HG03095 (cell line): ENCODE data around the gene ST6GALNAC6.
"Not testable (repeated sequence)": the region's sequence is repeated elsewhere in the genome, so short reads cannot be mapped to it uniquely, and the experiment has no call there.

ENCODE experiments used
- ATAC-seq: cut with Tn5 transposase; IDR thresholded peaks from one replicate; pipeline ENCODE4 v1.9.1; 2021; ENCODE audit warnings: moderate library complexity; ENCODE audit not compliant: unreplicated experiment

The ST6GALNAC6 gene

DNA sequence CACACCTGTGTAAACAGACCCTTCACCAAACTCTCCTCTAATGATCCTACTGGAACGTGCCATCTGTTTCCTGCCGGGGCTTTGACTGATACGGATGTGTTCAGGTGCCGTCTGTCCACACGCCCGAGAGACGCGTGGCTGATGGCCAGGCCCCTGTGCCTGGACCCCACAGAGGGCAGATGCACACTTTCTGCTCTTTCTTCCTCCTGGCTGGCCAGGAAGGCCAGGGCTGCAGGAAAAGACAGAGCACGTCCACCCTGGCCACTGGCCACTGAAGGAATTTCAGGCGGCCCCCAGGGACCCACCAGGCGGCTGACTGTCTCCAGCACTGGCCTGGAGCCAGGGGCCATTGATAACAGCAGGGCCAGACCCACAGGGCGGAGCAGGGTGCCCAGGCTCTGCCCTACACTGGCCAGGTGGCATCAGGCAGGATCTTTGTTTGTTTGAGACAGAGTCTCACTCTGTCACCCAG is 41.3 kb downstream of the ST6GALNAC6 start:
- ATAC-seq, result no peak

DNA sequence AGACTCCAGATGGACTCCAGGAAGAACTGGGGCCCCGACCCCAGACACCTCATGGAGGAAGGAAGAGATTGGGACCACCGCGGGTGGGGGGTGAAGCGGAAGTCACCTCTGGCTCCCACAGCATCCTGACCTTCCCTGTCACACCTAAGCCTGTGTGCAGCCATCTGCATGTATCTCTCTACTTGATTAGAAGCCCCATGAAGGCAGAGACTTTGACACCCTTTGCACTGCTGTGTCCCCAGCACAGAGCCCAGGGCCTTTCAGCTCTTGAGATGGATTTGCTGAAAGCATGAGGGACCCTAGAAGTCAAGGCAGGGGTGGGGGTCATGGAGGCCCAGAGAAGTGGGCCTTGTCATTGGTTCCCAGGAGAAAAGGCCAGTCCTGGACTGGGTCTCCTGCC is 42.1 kb downstream of the ST6GALNAC6 start:
- no peak for ATAC-seq

- no peak for ATAC-seq
Measured at GRCh38 chr9:127856729-127857116, 42.7 kb downstream of the ST6GALNAC6 start.

DNA sequence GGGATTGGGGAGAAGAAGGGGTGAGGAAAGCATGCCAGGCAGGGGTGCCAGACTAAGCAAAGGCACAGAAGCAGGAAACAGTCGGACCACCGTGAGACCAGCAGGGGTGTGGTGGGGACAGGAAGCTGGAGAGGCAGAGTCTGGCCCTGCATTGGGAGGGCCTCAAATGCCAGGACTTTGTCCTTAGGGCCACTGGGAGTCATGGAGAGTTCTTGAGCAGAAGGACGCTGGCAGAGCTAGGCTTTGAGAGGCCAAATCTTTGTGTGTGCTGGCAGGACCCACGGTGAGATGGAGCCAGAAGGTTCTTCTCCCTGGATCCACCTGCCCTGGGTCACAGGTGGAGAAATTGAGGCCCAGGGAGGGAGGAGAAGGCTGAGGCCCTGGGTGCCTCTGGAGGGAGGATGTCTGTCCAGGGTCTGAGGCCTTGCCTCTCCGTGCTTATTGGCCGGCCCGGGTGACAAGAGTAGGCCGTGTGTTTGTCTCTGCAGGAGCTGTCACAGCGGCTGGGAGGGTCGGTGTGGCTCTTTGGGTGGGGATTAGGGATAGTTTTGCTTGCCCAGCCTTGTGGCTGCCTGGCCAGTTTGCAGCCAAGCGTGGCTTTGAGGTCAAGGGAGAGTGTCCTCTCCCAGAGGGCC is 43.2 kb downstream of the ST6GALNAC6 start:
- no peak for ATAC-seq

DNA sequence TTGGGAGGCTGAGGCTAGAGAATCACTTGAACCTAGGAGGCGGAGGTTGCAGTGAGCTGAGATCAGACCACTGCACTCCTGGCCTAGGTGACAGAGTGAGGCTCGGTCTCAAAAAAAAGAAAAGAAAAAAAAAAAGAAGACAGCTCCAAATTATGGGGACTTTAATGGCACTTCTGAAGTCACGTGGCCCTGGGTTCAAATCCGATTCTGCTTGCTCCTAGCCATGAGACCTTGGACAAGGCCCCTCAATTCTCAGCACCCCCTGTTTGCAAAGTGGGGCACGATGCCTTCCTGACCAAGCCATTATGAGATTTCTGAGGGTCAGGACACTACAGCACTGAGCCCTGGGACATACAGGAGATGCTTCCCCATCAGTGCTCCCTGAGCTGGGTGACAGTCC is 43.9 kb downstream of the ST6GALNAC6 start:
- ATAC-seq, result no peak

DNA sequence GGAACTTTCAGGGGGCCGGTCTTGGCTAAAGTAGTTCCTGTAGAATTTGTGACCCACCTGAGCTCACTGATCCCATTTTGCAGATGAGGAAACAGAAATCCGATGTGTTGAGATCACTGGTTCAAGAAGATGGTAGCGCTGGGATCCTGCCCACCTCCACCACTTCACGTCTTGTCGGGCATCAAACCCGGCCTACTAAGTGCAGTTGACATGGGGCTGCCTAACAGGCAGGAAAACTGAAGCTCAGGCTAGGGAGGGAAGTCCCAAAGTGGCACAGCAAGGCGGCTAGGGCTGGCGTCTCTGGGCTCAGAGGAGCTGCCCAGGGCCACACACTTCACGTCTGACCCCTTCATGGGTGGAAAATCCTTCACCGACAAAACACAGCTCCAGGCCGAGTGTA is 44.4 kb downstream of the ST6GALNAC6 start:
- no peak for ATAC-seq

GRCh38 chr9:127854184-127854806 is 45.1 kb downstream of the ST6GALNAC6 start, which contains the start of gene ENG:
Gene ENG, minus strand, starts transcription at chr9:127854658. Its CDS starts 303 bp downstream, at chr9:127854355.
- ATAC-seq, result no peak

GRCh38 chr9:127853312-127854183 is 45.9 kb downstream of the ST6GALNAC6 start:
- no peak for ATAC-seq

GRCh38 chr9:127852829-127853228 is 46.6 kb downstream of the ST6GALNAC6 start:
- ATAC-seq, result no peak

- no peak for ATAC-seq
Measured at GRCh38 chr9:127850286-127850830, 49.0 kb downstream of the ST6GALNAC6 start.

DNA sequence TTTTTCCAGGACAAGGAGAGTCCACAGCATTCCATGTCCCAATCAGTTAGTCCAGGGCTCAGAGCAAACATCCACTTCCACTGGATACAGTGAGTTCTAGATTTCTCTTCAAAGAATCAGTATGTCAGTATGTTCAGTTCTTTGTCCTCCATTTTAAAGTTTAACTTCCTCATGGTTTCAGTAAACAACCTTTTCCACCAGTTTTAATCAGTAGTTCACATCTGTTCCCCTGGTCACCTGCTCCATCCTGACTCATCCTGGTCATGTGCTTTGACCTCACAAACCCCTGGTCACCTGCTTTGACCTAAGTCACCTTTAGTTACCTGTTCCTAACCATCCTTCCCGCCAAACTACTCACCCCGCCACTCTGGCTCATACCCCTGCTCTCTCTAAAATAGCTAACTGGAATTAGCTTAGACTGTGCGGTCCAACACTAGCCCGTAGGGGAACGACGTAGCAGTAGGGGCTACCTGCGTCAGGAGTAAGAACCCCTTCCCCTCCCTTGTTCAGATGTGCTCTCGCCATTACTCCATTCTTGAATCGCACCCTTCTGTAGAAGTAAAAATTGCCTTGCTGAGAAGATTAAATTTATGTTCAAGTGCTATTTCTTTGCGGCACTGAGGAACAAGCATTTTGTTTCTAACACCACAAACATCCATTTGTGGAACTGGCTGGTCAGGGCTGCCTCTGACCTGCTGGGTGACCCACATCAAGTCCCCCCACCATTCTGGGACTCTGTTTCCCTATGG is 50.5 kb downstream of the ST6GALNAC6 start:
- no peak for ATAC-seq

DNA sequence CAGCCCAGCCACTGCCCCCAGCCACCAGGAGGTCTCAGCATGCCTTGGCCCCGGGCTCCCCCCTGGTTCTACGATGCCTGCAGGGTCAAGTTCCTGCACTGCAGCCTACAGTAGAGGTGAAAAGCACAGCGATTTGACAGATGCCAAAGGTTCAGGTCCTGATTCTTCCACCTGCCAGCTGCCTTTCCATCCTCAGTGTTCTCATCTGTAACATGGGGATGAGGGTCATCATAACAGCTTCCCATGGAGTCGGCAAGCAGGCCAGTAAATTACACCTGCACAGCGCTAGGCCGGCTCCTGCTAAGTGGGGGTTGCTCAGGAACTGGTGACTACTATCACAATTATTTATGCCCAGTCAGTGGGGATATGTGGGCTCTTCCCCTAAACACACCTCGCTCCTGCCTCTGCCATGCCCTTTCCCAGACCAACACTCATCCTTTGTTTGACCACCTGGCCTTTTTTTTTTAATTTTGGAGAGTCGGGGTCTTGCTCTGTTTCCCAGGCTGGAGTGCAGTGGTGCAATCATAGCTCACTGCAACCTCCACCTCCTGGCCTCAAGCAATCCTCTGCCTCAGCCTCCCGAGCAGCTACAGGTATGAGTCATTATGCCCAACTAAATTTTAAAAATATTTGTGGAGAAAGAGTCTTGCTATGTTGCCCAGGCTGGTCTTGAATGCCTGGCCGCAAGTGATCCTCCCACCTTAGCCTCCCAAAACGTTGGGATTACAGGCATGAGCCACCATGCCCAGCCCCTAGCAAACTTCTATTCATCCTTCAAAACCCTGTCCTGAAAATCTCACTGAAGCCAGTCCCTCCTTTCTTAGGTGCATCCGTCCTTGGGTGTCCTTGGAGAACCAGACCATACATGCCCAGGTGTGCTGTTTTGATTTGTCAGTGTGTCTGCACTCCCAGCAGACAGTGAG is 51.3 kb downstream of the ST6GALNAC6 start:
- ATAC-seq, result no peak

GRCh38 chr9:127847178-127847510 is 52.3 kb downstream of the ST6GALNAC6 start:
- ATAC-seq, result no peak

DNA sequence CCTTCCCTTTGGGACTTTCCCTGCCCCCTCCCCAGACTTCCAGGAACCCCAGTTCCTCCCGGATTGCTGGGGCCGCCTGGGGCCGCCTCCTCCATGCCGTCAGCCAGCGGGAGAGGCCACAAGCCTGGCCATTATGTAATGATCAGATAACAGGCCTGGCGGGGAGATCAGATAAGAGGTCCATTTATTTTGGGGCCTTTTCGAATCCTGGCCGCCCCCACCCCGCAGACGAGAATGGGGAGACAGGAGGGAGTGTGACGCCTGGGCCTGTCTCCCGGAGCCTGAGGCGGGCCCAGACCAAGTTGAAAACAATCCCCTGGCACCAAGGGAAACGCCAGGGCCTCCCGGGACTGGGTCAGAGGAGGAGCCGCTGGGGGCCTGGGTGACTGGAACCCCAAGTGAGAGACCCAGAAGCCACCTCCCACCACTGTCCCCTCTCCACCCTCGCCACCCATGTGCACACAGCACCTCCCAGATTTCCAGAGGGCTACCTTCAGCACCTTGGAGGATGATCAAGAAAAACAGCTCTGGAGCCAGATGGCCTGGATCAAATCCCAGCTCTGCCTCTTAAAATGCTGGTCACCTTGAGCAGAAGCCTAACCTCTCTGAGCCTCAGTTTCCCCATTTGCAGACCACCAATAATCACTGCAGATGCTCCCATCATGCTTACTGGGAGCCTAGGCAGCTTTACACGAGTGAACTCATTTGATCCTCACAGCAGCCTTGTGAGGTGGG is 52.8 kb downstream of the ST6GALNAC6 start:
- ATAC-seq, result no peak

DNA sequence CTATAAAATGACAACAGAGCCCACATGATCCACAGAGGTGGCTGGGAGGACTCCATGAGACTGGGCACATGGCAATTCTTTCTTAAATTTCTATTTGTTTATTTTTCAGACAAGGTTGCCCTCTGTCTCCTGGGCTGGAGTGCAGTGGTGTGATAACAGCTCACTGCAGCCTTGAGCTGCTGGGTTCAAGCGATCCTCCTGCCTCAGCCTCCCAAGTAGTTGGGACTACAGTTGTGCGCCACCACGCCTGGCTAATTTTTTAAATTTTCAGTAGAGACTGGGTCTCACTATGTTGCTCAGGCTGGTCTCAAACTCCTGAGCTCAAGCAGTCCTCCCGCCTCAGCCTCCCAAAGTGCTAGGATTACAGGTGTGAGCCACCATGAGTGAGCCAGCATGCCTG is 53.8 kb downstream of the ST6GALNAC6 start:
- not testable (repeated sequence) for ATAC-seq

GRCh38 chr9:127844821-127845359 is 54.5 kb downstream of the ST6GALNAC6 start:
- ATAC-seq, result no peak

DNA sequence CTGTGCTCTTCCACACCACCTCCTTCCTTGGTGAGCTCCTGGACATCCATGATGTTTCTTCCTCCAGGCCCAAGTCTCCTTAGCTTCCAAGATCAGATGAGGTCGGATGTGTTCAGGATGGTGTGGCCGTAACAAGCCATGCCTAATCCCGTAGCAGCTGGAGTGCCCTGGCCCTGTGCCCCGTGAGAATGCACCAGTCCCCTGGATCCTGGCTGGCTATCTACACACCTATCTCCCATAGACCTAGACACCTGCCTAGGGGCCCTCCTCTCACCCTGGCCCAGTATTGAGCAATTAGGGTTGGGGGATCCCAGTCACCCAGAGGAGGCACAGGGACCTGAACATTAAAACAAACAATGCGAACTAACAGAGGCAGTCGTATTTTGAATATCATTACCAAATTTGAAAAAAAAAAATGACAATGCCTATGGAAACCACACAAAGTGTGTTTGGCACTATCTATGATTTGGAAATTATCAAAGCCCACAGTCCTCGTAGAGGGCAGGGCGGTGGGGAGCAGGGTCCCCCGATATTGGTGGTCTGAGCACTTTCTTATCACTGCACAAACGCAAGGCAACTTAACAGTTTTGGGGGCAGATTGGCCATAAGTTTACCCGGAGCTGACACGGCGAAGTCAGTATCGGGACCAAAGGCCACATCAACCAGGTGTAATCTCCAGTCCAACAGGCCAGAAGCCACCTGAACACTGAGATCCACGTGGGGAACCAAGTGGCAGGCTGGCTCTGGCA is 58.1 kb downstream of the ST6GALNAC6 start:
- ATAC-seq, result no peak
